A549 (cell line): ENCODE results near the gene MLC1. TPM values are rescaled to one million over a fixed set of nuclear protein-coding genes. Genes with fewer than 3 reads are reported as not detected.

Experiments
- ATAC-seq, 2 experiments: fragments of 200-7000 bp in 1 of 2; fragments of >200 bp in 1 of 2; cut with Nextera tagmentation in 1 of 2; cut with Tn5 transposase in 1 of 2; 3 replicates each; pipeline versions ENCODE4 v1.8.0 to v1.9.1; 2018 to 2020; ENCODE audit warnings: mild to moderate bottlenecking in 1 of 2, moderate library complexity in 1 of 2
- CTCF ChIA-PET: fragments of 300-600 bp; sonication (Branson Sonifier 250); formaldehyde crosslinking; extraction: SDS; loops from one replicate; lab custom pipeline; 2021; ENCODE audit warnings: antibody characterized with exemption, inconsistent platforms; lab: Yijun Ruan, JAX
- POLR2A ChIA-PET: fragments of 350-600 bp; formaldehyde crosslinking; extraction: SDS; loops from one replicate; lab custom pipeline; 2021; ENCODE audit warnings: antibody characterized with exemption, inconsistent platforms; lab: Yijun Ruan, JAX
- DNase-seq, 2 experiments: peaks; one replicate each; pipeline versions ENCODE4 v3.0.0 to v3.0.0-alpha.2; 2011 to 2016; ENCODE audit warnings: low read depth in 1 of 2, low spot score in 1 of 2
- FAIRE-seq: peaks from 2 replicates; lab custom pipeline; 2011; peaks lifted over from hg19 to GRCh38; lab: Jason Lieb, UNC
- H3K27ac ChIP-seq, 2 experiments: fragments of >200 bp; sonication (Bioruptor Twin); formaldehyde crosslinking; 3 replicates each; pipeline ENCODE4 v1.5.1; 2016 to 2017
- H3K4me1 ChIP-seq: fragments of >200 bp; sonication (Bioruptor Twin); formaldehyde crosslinking; 3 replicates; pipeline ENCODE4 v1.6.1; 2016
- H3K4me2 ChIP-seq: fragments of >200 bp; sonication (Bioruptor Twin); formaldehyde crosslinking; 3 replicates; pipeline ENCODE4 v1.6.1; 2016
- H3K4me3 ChIP-seq: fragments of >200 bp; sonication (Bioruptor Twin); formaldehyde crosslinking; 3 replicates; pipeline ENCODE4 v1.5.1; 2016
- H3K9me3 ChIP-seq: fragments of >200 bp; sonication (Bioruptor Twin); formaldehyde crosslinking; 3 replicates; pipeline ENCODE4 v1.6.1; 2016
- ATOH8 ChIP-seq: fragments of 250-450 bp; sonication (Bioruptor Pico); IDR thresholded peaks from 2 replicates; pipeline ENCODE4 v1.5.0; 2020; ENCODE audit warnings: low read depth, mild to moderate bottlenecking, moderate library complexity
- BHLHE40 ChIP-seq: IDR thresholded peaks from 2 replicates; pipeline ENCODE4 v1.6.1; 2012; ENCODE audit warnings: low read depth, low read length, inconsistent platforms
- CBX8 ChIP-seq: fragments of 200-600 bp; sonication (generic); IDR thresholded peaks from 2 replicates; pipeline ENCODE4 v1.6.1; 2016
- CEBPB ChIP-seq, 2 experiments: fragments of >200 bp in 1 of 2; sonication (Bioruptor Twin) in 1 of 2; formaldehyde crosslinking in 1 of 2; IDR thresholded peaks; 2 replicates each; pipeline ENCODE4 v1.6.1; 2012 to 2016
- CHD2 ChIP-seq: fragments of 150-350 bp; IDR thresholded peaks from 2 replicates; pipeline ENCODE4 v1.6.1; 2014; ENCODE audit warnings: low read length; ENCODE audit not compliant: partially characterized antibody
- CHD4 ChIP-seq: fragments of 200-600 bp; sonication (generic); IDR thresholded peaks from 2 replicates; pipeline ENCODE4 v1.6.1; 2016; ENCODE audit warnings: antibody characterized with exemption, mild to moderate bottlenecking, borderline replicate concordance
- CTCF ChIP-seq: fragments of >200 bp; sonication (Bioruptor Twin); formaldehyde crosslinking; IDR thresholded peaks from 3 replicates; pipeline ENCODE4 v1.5.1; 2016
- ELK1 ChIP-seq: fragments of 150-350 bp; IDR thresholded peaks from 2 replicates; pipeline ENCODE4 v1.6.1; 2014; ENCODE audit warnings: low read depth, mild to moderate bottlenecking, low read length
- FOSL2 ChIP-seq, 2 experiments: fragments of 450-650 bp in 1 of 2; fragments of >200 bp in 1 of 2; sonication (Bioruptor Twin) in 1 of 2; formaldehyde crosslinking; IDR thresholded peaks; 2 replicates each; pipeline versions ENCODE4 v1.5.0 to v1.6.1; 2016 to 2020; ENCODE audit warnings: mild to moderate bottlenecking in 1 of 2, moderate library complexity in 1 of 2
- GATA3 ChIP-seq: IDR thresholded peaks from 2 replicates; pipeline ENCODE4 v1.6.1; 2012; ENCODE audit warnings: borderline replicate concordance
- HDAC2 ChIP-seq: fragments of 200-600 bp; sonication (generic); IDR thresholded peaks from 2 replicates; pipeline ENCODE4 v1.6.1; 2016
- HES2 ChIP-seq: fragments of >200 bp; sonication (Bioruptor Twin); formaldehyde crosslinking; IDR thresholded peaks from 2 replicates; pipeline ENCODE4 v1.6.1; 2016
- JUN ChIP-seq, 2 experiments: fragments of >200 bp; sonication (Bioruptor Twin); formaldehyde crosslinking; IDR thresholded peaks; 2 replicates in 1 of 2; 3 replicates in 1 of 2; pipeline ENCODE4 v1.6.1; 2016 to 2017
- MAFK ChIP-seq: fragments of 450-650 bp; IDR thresholded peaks from 2 replicates; pipeline ENCODE4 v1.6.1; 2014; ENCODE audit not compliant: partially characterized antibody
- MAX ChIP-seq: IDR thresholded peaks from 2 replicates; pipeline ENCODE4 v1.6.1; 2012
- MYC ChIP-seq: IDR thresholded peaks from 2 replicates; pipeline ENCODE4 v1.6.1; 2012; ENCODE audit warnings: mild to moderate bottlenecking, inconsistent platforms, low read length, improper control_type of control experiment, borderline replicate concordance
- NFE2L2 ChIP-seq: fragments of 150-350 bp; conservative IDR thresholded peaks from 2 replicates; pipeline ENCODE4 v1.6.1; 2014; ENCODE audit warnings: low read length
- RARB ChIP-seq: fragments of 250-450 bp; sonication (Bioruptor Pico); IDR thresholded peaks from 2 replicates; pipeline ENCODE4 v1.8.0; 2021; ENCODE audit warnings: mild to moderate bottlenecking, moderate library complexity
- REST ChIP-seq: fragments of 200-600 bp; sonication (generic); IDR thresholded peaks from 2 replicates; pipeline ENCODE4 v1.6.1; 2016; ENCODE audit warnings: antibody characterized with exemption, mild to moderate bottlenecking, moderate library complexity
- RFX5 ChIP-seq: fragments of 450-650 bp; IDR thresholded peaks from 2 replicates; pipeline ENCODE4 v1.7.1; 2014; ENCODE audit warnings: antibody characterized with exemption, mild to moderate bottlenecking, moderate library complexity
- SMC3 ChIP-seq: fragments of >200 bp; sonication (Bioruptor Twin); formaldehyde crosslinking; IDR thresholded peaks from 3 replicates; pipeline ENCODE4 v1.6.1; 2018; ENCODE audit warnings: inconsistent platforms
- SREBF2 ChIP-seq: fragments of 450-650 bp; IDR thresholded peaks from 2 replicates; pipeline ENCODE4 v1.6.1; 2014; ENCODE audit warnings: mild to moderate bottlenecking, moderate library complexity
- TP53 ChIP-seq: fragments of 250-450 bp; sonication (Bioruptor Pico); IDR thresholded peaks from 2 replicates; pipeline ENCODE4 v1.5.0; 2021; ENCODE audit warnings: mild to moderate bottlenecking, moderate library complexity
- ZFP36 ChIP-seq: fragments of 450-650 bp; IDR thresholded peaks from 2 replicates; pipeline ENCODE4 v1.6.1; 2014; ENCODE audit warnings: borderline replicate concordance; ENCODE audit not compliant: partially characterized antibody
- ZNF302 ChIP-seq: fragments of 250-450 bp; sonication (Bioruptor Pico); IDR thresholded peaks from 2 replicates; pipeline ENCODE4 v1.9.0; 2021; ENCODE audit warnings: inconsistent platforms, mild to moderate bottlenecking, moderate library complexity
- WGBS: methylation state at CpG from one replicate; pipeline ENCODE4 v1.1.6; 2017; ENCODE audit errors: missing lambda C conversion rate; 5-methylcytosine and 5-hydroxymethylcytosine counted together
- polyA plus RNA-seq, 4 experiments: library from polyadenylated mRNA; depleted of rRNA in 3 of 4; stranded (reverse); fragments of >200 nt; fragmentation: RNase III in 1 of 4; extraction: RNeasy Plus Mini Kit Qiagen cat#74134 plus additional on column Dnase treatment in 1 of 4; gene quantifications; 2 replicates in 3 of 4; 3 replicates in 1 of 4; pipeline ENCODE4 v1.2.3, GENCODE V29; 2011 to 2017

MLC1 gene
- polyA plus RNA-seq, 2 of the 4 experiments (the other 2 are of a cell fraction) = not detected

GRCh38 chr22:50101870-50102565 lies 16.8 kb upstream of the MLC1 start:
- CTCF ChIA-PET = no interaction called here
- Histone ChIP-seq H3K9me3 (no peaks in the 10 kb centered on the region), H3K4me1 (no peaks in the 10 kb centered on the region), H3K27ac (no peak overlapping the region), H3K4me2 (no peak overlapping the region), H3K4me3 (no peak overlapping the region)
- whole genome bisulfite sequencing = 50% methylated on average over 10 of the region's 10 CpGs
- DNase-seq (no peak), ATAC-seq (no peak), FAIRE-seq (no peak)
- POLR2A ChIA-PET = no interaction called here
- no peak for TF ChIP-seq ZNF302 (CRISPR knock-in tag)
- no peak for TF ChIP-seq GATA3
- no peak for TF ChIP-seq ZFP36
- TF ChIP-seq BHLHE40 = no peak
- no peak for TF ChIP-seq ELK1
- no peak for TF ChIP-seq MYC
- no peak for TF ChIP-seq SREBF2
- TF ChIP-seq MAFK = no peak
- TF ChIP-seq NFE2L2 = no peak
- no peak for TF ChIP-seq MAX
- no peak for TF ChIP-seq CHD2
- TF ChIP-seq CEBPB (IDR thresholded peaks at IDR 0.05) = no peak
- no peak for TF ChIP-seq REST
- no peak for TF ChIP-seq CTCF
- TF ChIP-seq RFX5 = no peak
- no peak for TF ChIP-seq ATOH8
- TF ChIP-seq RARB (CRISPR knock-in tag) = no peak
- no peak for TF ChIP-seq HES2

GRCh38 chr22:50098052-50098451 lies 12.8 kb upstream of the MLC1 start:
- TF ChIP-seq MAX = no peak
- no peak for TF ChIP-seq HDAC2
- TF ChIP-seq JUN (IDR thresholded peaks at IDR 0.05) = no peak
- no peak for TF ChIP-seq CBX8
- TF ChIP-seq MAFK = no peak
- TF ChIP-seq CHD2 = no peak
- no peak for TF ChIP-seq RARB (CRISPR knock-in tag)
- no peak for TF ChIP-seq FOSL2 (IDR thresholded peaks at IDR 0.05)
- TF ChIP-seq FOSL2 (CRISPR knock-in tag; IDR thresholded peaks at IDR 0.05) = no peak
- no peak for TF ChIP-seq SMC3
- no peak for TF ChIP-seq CHD4
- no peak for TF ChIP-seq TP53 (CRISPR knock-in tag)
- TF ChIP-seq HES2 = no peak

More at GRCh38 chr22:50098052-50098451, 12.8 kb upstream of the MLC1 start:
- H3K4me3 ChIP-seq = no peak overlapping the region
- POLR2A ChIA-PET = no interaction called here
- CTCF ChIA-PET = no interaction called here
- ATAC-seq = no peak
- no peaks in the 10 kb centered on the region for H3K4me1 ChIP-seq
- FAIRE-seq = no peak
- DNase-seq = no peak
- whole genome bisulfite sequencing = 74% methylated on average over 3 of the region's 3 CpGs
- H3K9me3 ChIP-seq = no peaks in the 10 kb centered on the region
- H3K4me2 ChIP-seq = no peak overlapping the region
- no peak overlapping the region for H3K27ac ChIP-seq
